HTERT RPE-1 (cell line): Measurements from ENCODE around the gene UBL7.

Source experiments
- in situ Hi-C: fragments of 300-500 bp; cut with MboI; formaldehyde crosslinking; loops from 4 replicates; pipeline ENCODE4 v1.14.3; 2020; ENCODE audit warnings: low sequenced_read_pairs

The UBL7 gene

GRCh38 chr15:74409225-74409624 is 51.7 kb downstream of the UBL7 start:
- in situ Hi-C loops, result no loop called here

- in situ Hi-C loops, result no loop called here
Measured at GRCh38 chr15:74408815-74409214, 52.1 kb downstream of the UBL7 start.

GRCh38 chr15:74408385-74408784 is 52.6 kb downstream of the UBL7 start:
- in situ Hi-C loops, result no loop called here

GRCh38 chr15:74406992-74407705 is 53.8 kb downstream of the UBL7 start:
- in situ Hi-C loops, result no loop called here

GRCh38 chr15:74406517-74406916 is 54.4 kb downstream of the UBL7 start:
- in situ Hi-C loops, result no loop called here

- in situ Hi-C loops, result no loop called here
Measured at GRCh38 chr15:74405823-74406222, 55.1 kb downstream of the UBL7 start.

- in situ Hi-C loops, result no loop called here
Measured at GRCh38 chr15:74403991-74404563, 56.9 kb downstream of the UBL7 start.

GRCh38 chr15:74403588-74403919 is 57.4 kb downstream of the UBL7 start:
- in situ Hi-C loops, result no loop called here

GRCh38 chr15:74402873-74403587 is 57.9 kb downstream of the UBL7 start:
- in situ Hi-C loops, result no loop called here

- in situ Hi-C loops, result no loop called here
Measured at GRCh38 chr15:74402337-74402841, 58.6 kb downstream of the UBL7 start.

- in situ Hi-C loops, result no loop called here
Measured at GRCh38 chr15:74400915-74401757, 59.8 kb downstream of the UBL7 start.

GRCh38 chr15:74400313-74400860 is 60.6 kb downstream of the UBL7 start:
- in situ Hi-C loops, result no loop called here

GRCh38 chr15:74399511-74400312 is 61.2 kb downstream of the UBL7 start:
- in situ Hi-C loops, result no loop called here

- in situ Hi-C loops, result no loop called here
Measured at GRCh38 chr15:74399100-74399499, 61.9 kb downstream of the UBL7 start.

GRCh38 chr15:74398183-74398582 is 62.8 kb downstream of the UBL7 start:
- in situ Hi-C loops, result no loop called here

GRCh38 chr15:74397239-74398068 is 63.5 kb downstream of the UBL7 start:
- in situ Hi-C loops, result no loop called here

GRCh38 chr15:74396445-74397238 is 64.3 kb downstream of the UBL7 start:
- in situ Hi-C loops, result no loop called here

GRCh38 chr15:74396146-74396438 is 64.9 kb downstream of the UBL7 start:
- in situ Hi-C loops, result no loop called here
